HG03039 (cell line): ENCODE results near the gene CACNB3.
"Not testable (repeated sequence)": the region's sequence is repeated elsewhere in the genome, so short reads cannot be mapped to it uniquely, and the experiment has no call there.

Experiments
- ATAC-seq: cut with Tn5 transposase; IDR thresholded peaks from one replicate; pipeline ENCODE4 v1.9.1; 2021; ENCODE audit warnings: mild to moderate bottlenecking, moderate library complexity; ENCODE audit not compliant: unreplicated experiment

Gene CACNB3

GRCh38 chr12:48816143-48816854 lies 2.0 kb upstream of the CACNB3 start:
- no peak for ATAC-seq

GRCh38 chr12:48818831-48819590 lies 715 bp downstream of the CACNB3 start:
- no peak for ATAC-seq

- no peak for ATAC-seq
Measured at GRCh38 chr12:48819986-48820725, 1.9 kb downstream of the CACNB3 start.

GRCh38 chr12:48822139-48822538 lies 3.8 kb downstream of the CACNB3 start:
- no peak for ATAC-seq

- no peak for ATAC-seq
Measured at GRCh38 chr12:48822711-48823110, 4.4 kb downstream of the CACNB3 start.

GRCh38 chr12:48823281-48823680 lies 5.0 kb downstream of the CACNB3 start:
- ATAC-seq, result no peak

- no peak for ATAC-seq
Measured at GRCh38 chr12:48824112-48824511, 5.8 kb downstream of the CACNB3 start.

GRCh38 chr12:48824905-48825304 lies 6.6 kb downstream of the CACNB3 start:
- no peak for ATAC-seq

- ATAC-seq, result no peak
Measured at GRCh38 chr12:48826209-48826855, 8.0 kb downstream of the CACNB3 start.

GRCh38 chr12:48827026-48827425 lies 8.7 kb downstream of the CACNB3 start:
- ATAC-seq, result no peak

GRCh38 chr12:48827513-48828096 lies 9.3 kb downstream of the CACNB3 start:
- no peak for ATAC-seq

GRCh38 chr12:48828293-48828692 lies 10.0 kb downstream of the CACNB3 start:
- no peak for ATAC-seq

- no peak for ATAC-seq
Measured at GRCh38 chr12:48828841-48829575, 10.7 kb downstream of the CACNB3 start.

- ATAC-seq, result no peak
Measured at GRCh38 chr12:48831257-48831656, 13.0 kb downstream of the CACNB3 start.

GRCh38 chr12:48832321-48833060 lies 14.2 kb downstream of the CACNB3 start:
- ATAC-seq, result no peak

GRCh38 chr12:48838048-48838447 lies 19.8 kb downstream of the CACNB3 start:
- no peak for ATAC-seq

GRCh38 chr12:48842021-48842420 lies 23.7 kb downstream of the CACNB3 start:
- not testable (repeated sequence) for ATAC-seq

- ATAC-seq, result peak; percentile 92
Measured at GRCh38 chr12:48851883-48852733, 33.8 kb downstream of the CACNB3 start, which contains the start of gene DDX23. Gene DDX23 (minus strand): TSS chr12:48852163. CDS start chr12:48845782, 6,381 bp downstream.
